GM23338 (cell line): Measurements from ENCODE around the gene PDS5A. TPM values are rescaled to one million over a fixed set of nuclear protein-coding genes. Genes with fewer than 3 reads are reported as not detected.
"Not testable (repeated sequence)": the region's sequence is repeated elsewhere in the genome, so short reads cannot be mapped to it uniquely, and the experiment has no call there.

Source experiments
- ATAC-seq: fragments of 200-7000 bp; cut with Tn5 transposase; 3 replicates; pipeline ENCODE4 v1.9.1; 2020
- DNase-seq: peaks from one replicate; pipeline ENCODE4 v3.0.0-alpha.2; 2015; ENCODE audit warnings: low spot score
- H2AFZ ChIP-seq: fragments of 200-600 bp; sonication (generic); 2 replicates; pipeline ENCODE4 v1.8.0; 2016; ENCODE audit warnings: antibody characterized with exemption, mild to moderate bottlenecking, moderate library complexity
- H3F3A ChIP-seq: fragments of 200-600 bp; sonication (generic); replicated peaks from 2 replicates; pipeline ENCODE4 v1.8.0; 2017; ENCODE audit warnings: antibody characterized with exemption, mixed run types, low read depth
- H3K27ac ChIP-seq: fragments of 200-600 bp; sonication (generic); 2 replicates; pipeline ENCODE4 v1.6.1; 2016; ENCODE audit warnings: low read depth
- H3K27me3 ChIP-seq: fragments of 200-600 bp; sonication (generic); 2 replicates; pipeline ENCODE4 v1.8.0; 2016; ENCODE audit warnings: mild to moderate bottlenecking, mixed run types, moderate library complexity; ENCODE audit not compliant: insufficient read depth
- H3K36me3 ChIP-seq: fragments of 200-600 bp; sonication (generic); 2 replicates; pipeline ENCODE4 v1.8.0; 2016; ENCODE audit warnings: mild to moderate bottlenecking; ENCODE audit not compliant: insufficient read depth
- H3K4me1 ChIP-seq: fragments of 200-600 bp; sonication (generic); 2 replicates; pipeline ENCODE4 v1.8.0; 2016; ENCODE audit warnings: mild to moderate bottlenecking, moderate library complexity; ENCODE audit not compliant: insufficient read depth
- H3K4me2 ChIP-seq: fragments of 200-600 bp; sonication (generic); 2 replicates; pipeline ENCODE4 v1.7.1; 2017; ENCODE audit warnings: mixed run types
- H3K4me3 ChIP-seq: fragments of 200-600 bp; sonication (generic); 2 replicates; pipeline ENCODE4 v1.6.1; 2016; ENCODE audit warnings: mixed run types
- H3K79me2 ChIP-seq: fragments of 200-600 bp; sonication (generic); replicated peaks from 2 replicates; pipeline ENCODE4 v1.8.0; 2017; ENCODE audit warnings: mild to moderate bottlenecking; ENCODE audit not compliant: insufficient read depth
- H3K9me2 ChIP-seq: fragments of 200-600 bp; sonication (generic); 2 replicates; pipeline ENCODE4 v1.8.0; 2017; ENCODE audit not compliant: insufficient read depth
- H4K20me1 ChIP-seq: fragments of 200-600 bp; sonication (generic); replicated peaks from 2 replicates; pipeline ENCODE4 v1.8.0; 2017; ENCODE audit warnings: mild to moderate bottlenecking; ENCODE audit not compliant: insufficient read depth
- H3K27ac Mint-ChIP-seq: 2 replicates; pipeline ENCODE4 v1.8.0; 2020; ENCODE audit warnings: inconsistent platforms, mild to moderate bottlenecking, moderate library complexity, mixed read lengths
- H3K27me3 Mint-ChIP-seq: 3 replicates; pipeline ENCODE4 v1.8.0; 2022; ENCODE audit warnings: low read depth, mild to moderate bottlenecking, moderate library complexity, mixed read lengths, inconsistent platforms; ENCODE audit not compliant: insufficient read depth, poor library complexity
- H3K36me3 Mint-ChIP-seq: 3 replicates; pipeline ENCODE4 v1.8.0; 2021; ENCODE audit warnings: low read depth, mild to moderate bottlenecking, inconsistent platforms, moderate library complexity, mixed read lengths
- H3K4me1 Mint-ChIP-seq: 3 replicates; pipeline ENCODE4 v1.8.0; 2020; ENCODE audit warnings: mild to moderate bottlenecking, inconsistent platforms, mixed read lengths
- H3K4me3 Mint-ChIP-seq: 3 replicates; pipeline ENCODE4 v1.8.0; 2021; ENCODE audit warnings: moderate library complexity, mild to moderate bottlenecking, inconsistent platforms, mixed read lengths
- H3K9me3 Mint-ChIP-seq: 3 replicates; pipeline ENCODE4 v1.8.0; 2020; ENCODE audit warnings: moderate library complexity, mild to moderate bottlenecking, inconsistent platforms, mixed read lengths
- CREB1 ChIP-seq: fragments of 250-450 bp; sonication (Bioruptor Pico); IDR thresholded peaks from 2 replicates; pipeline ENCODE4 v1.5.0; 2020; ENCODE audit warnings: low read depth, mild to moderate bottlenecking, moderate library complexity
- JUNB ChIP-seq: IDR thresholded peaks from one replicate; pipeline ENCODE4 v1.6.1; 2016; ENCODE audit warnings: antibody characterized with exemption; ENCODE audit not compliant: unreplicated experiment
- NANOG ChIP-seq: IDR thresholded peaks from 2 replicates; pipeline ENCODE4 v1.6.1; 2016; ENCODE audit warnings: antibody characterized with exemption, borderline replicate concordance
- ZNF462 ChIP-seq: fragments of 250-450 bp; sonication (Bioruptor Pico); IDR thresholded peaks from 2 replicates; pipeline ENCODE4 v1.5.0; 2020; ENCODE audit warnings: mild to moderate bottlenecking, moderate library complexity
- polyA plus RNA-seq: library from polyadenylated mRNA; unstranded; fragments of >200 nt; fragmentation: Nextera tagmentation; extraction: Ambion mirVana; gene quantifications from 2 replicates; pipeline ENCODE4 v1.2.1, GENCODE V29; 2016
- total RNA-seq: library from RNA; depleted of rRNA; stranded (reverse); fragments of >200 nt; shearing (Covaris generic); gene quantifications from 2 replicates; pipeline ENCODE4 v1.2.3, GENCODE V29; 2014

Gene PDS5A
- total and polyA plus RNA-seq, 2 experiments from 2014 or later: 22.1 to 91.9 TPM

GRCh38 chr4:39814403-39815185 is 163.1 kb downstream of the PDS5A start:
- Histone ChIP-seq H3K4me3 (no peak overlapping the region), H3K79me2 (no peaks in the 10 kb centered on the region), H3K36me3 (no peaks in the 10 kb centered on the region), H4K20me1 (no peaks in the 10 kb centered on the region), H3K4me2 (no peak overlapping the region), H3F3A (peaks cover 12% of the 10 kb centered on the region), H2AFZ (no peak overlapping the region), H3K9me2 (no peaks in the 10 kb centered on the region), H3K4me1 (no peaks in the 10 kb centered on the region; the same call in 1 of the 2 replicates), H3K27me3 (no peaks in the 10 kb centered on the region), H3K27ac (no peak overlapping the region)
- peaks cover 18% of the 10 kb centered on the region for H3K9me3 Mint-ChIP-seq
- peaks cover 8% of the 10 kb centered on the region for H3K36me3 Mint-ChIP-seq
- ATAC-seq (no peak), DNase-seq (no peak)
- no peak for TF ChIP-seq JUNB
- H3K4me1 Mint-ChIP-seq: no peaks in the 10 kb centered on the region; the same call in 2 of the 3 replicates
- H3K27ac Mint-ChIP-seq: no peak overlapping the region
- H3K4me3 Mint-ChIP-seq: no peak overlapping the region
- peaks cover 14% of the 10 kb centered on the region for H3K27me3 Mint-ChIP-seq

- H3K4me3 ChIP-seq, ATAC-seq, H3K36me3 Mint-ChIP-seq, H4K20me1 ChIP-seq, H3K79me2 ChIP-seq, H3K4me2 ChIP-seq, H3K9me2 ChIP-seq, H3K4me3 Mint-ChIP-seq, H3K27ac ChIP-seq, H3K36me3 ChIP-seq, DNase-seq, H3K4me1 ChIP-seq, H3K4me1 Mint-ChIP-seq, H2AFZ ChIP-seq, H3K27ac Mint-ChIP-seq, H3K27me3 ChIP-seq: not testable (repeated sequence)
- H3K9me3 Mint-ChIP-seq: peaks cover 20% of the 10 kb centered on the region
- peaks cover 12% of the 10 kb centered on the region for H3F3A ChIP-seq
- H3K27me3 Mint-ChIP-seq: peaks cover 19% of the 10 kb centered on the region
These were observed 163.9 kb downstream of the PDS5A start for GRCh38 chr4:39813761-39814160.

GRCh38 chr4:39813033-39813432 is 164.7 kb downstream of the PDS5A start:
- not testable (repeated sequence) for H3K4me2 ChIP-seq, H3K9me2 ChIP-seq, H3K27ac Mint-ChIP-seq, H3K4me3 ChIP-seq, H3K27me3 ChIP-seq, H3K36me3 Mint-ChIP-seq, H3K4me1 Mint-ChIP-seq, H3K27ac ChIP-seq, H3K36me3 ChIP-seq, H4K20me1 ChIP-seq, H2AFZ ChIP-seq, H3K4me1 ChIP-seq, H3K79me2 ChIP-seq, DNase-seq, ATAC-seq, H3K4me3 Mint-ChIP-seq
- H3F3A ChIP-seq: peaks cover 12% of the 10 kb centered on the region
- Mint-ChIP-seq H3K27me3 (peaks cover 19% of the 10 kb centered on the region), H3K9me3 (peaks cover 20% of the 10 kb centered on the region)

- Histone ChIP-seq H4K20me1 (no peaks in the 10 kb centered on the region), H3K27ac (no peak overlapping the region), H3K4me2 (no peak overlapping the region), H3K4me1 (no peaks in the 10 kb centered on the region), H3F3A (peaks cover 12% of the 10 kb centered on the region), H3K36me3 (no peaks in the 10 kb centered on the region), H3K79me2 (no peaks in the 10 kb centered on the region), H3K4me3 (no peak overlapping the region), H3K9me2 (no peaks in the 10 kb centered on the region), H2AFZ (no peak overlapping the region), H3K27me3 (no peaks in the 10 kb centered on the region)
- Mint-ChIP-seq H3K4me3 (no peak overlapping the region), H3K27me3 (peaks cover 19% of the 10 kb centered on the region), H3K27ac (no peak overlapping the region), H3K36me3 (peaks cover 8% of the 10 kb centered on the region), H3K9me3 (peaks cover 20% of the 10 kb centered on the region), H3K4me1 (no peaks in the 10 kb centered on the region; the same call in 2 of the 3 replicates)
- DNase-seq (no peak), ATAC-seq (no peak)
- TF ChIP-seq JUNB (no peak), ZNF462 (CRISPR knock-in tag) (no peak), NANOG (no peak), CREB1 (CRISPR knock-in tag) (no peak)
These were observed 165.2 kb downstream of the PDS5A start for GRCh38 chr4:39812500-39812899.
